ENCODE measurements around the gene ASIC2.
"Not testable (repeated sequence)": the region's sequence is repeated elsewhere in the genome, so short reads cannot be mapped to it uniquely, and the experiment has no call there.

ASIC2 gene

DNA sequence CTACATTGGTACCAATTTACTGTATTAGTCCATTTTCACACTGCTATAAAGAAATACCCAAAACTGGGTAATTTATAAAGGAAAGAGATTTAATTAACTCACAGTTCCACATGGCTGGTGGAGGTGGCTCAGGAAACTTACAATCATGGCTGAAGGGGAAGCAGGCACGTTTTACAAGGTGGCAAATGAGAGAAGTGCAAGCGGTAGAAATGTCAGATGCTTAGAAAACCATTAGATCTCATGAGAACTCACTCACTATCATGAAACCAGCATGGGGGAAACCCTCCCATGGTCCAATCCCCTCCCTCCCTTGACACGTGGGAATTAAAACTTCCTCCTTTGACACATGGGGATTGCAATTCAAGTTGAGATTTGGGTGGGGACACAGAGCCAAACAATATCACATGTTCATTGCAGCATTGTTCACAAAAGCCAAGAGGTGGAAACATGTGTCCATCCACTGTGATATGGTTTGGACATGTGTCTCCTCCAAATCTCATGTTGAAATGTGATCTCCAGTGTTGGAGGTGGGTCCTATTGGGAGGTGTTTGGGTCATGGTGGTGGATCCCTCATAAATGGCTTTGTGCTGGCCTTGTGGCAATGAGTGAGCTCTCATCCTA, 304.5 kb downstream of the ASIC2 start:
- H3K27me3 ChIP-seq (replicated peaks; ENCODE audit: control insufficient read depth, insufficient read depth, low read length): peaks cover 56% of the 10 kb centered on the region

DNA sequence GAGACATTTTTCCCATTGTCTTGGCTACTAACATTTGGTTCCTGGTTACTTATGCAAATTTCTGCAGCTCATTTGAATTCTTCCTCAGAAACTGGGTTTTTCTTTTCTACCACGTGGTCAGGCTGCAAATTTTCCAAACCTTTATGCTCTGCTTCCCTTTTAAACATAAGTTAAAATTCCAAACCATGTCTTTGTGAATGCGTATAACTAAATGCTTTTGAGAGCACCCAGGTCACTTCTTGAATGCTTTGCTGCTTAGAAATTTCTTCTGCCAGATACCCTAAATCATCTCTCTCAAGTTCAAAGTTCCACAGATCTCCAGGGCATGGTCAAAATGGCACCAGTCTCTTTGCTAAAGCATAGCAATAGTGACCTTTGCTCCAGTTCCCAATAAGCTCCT, 305.2 kb downstream of the ASIC2 start:
- Histone ChIP-seq H3K9me3 (ENCODE audit: control insufficient read depth, low read length) (peaks cover 23% of the 10 kb centered on the region), H3K27me3 (replicated peaks; ENCODE audit: control insufficient read depth, insufficient read depth, low read length) (peaks cover 49% of the 10 kb centered on the region)
- not testable (repeated sequence) for H3K36me3 ChIP-seq (ENCODE audit: control insufficient read depth, insufficient read depth, low read length, severe bottlenecking); DNase-seq (ENCODE audit: low read depth); H3K4me1 ChIP-seq (ENCODE audit: control insufficient read depth, insufficient read depth, low read length); H3K4me3 ChIP-seq (ENCODE audit: low read length); H3K9ac ChIP-seq (ENCODE audit: low read length)

More for the DNA sequence above, 304.5 kb downstream of the ASIC2 start:
- no peak for DNase-seq (ENCODE audit: low read depth)
- Histone ChIP-seq H3K36me3 (ENCODE audit: control insufficient read depth, insufficient read depth, low read length, severe bottlenecking) (no peaks in the 10 kb centered on the region), H3K4me1 (ENCODE audit: control insufficient read depth, insufficient read depth, low read length) (no peaks in the 10 kb centered on the region), H3K4me3 (ENCODE audit: low read length) (no peak overlapping the region), H3K9me3 (ENCODE audit: control insufficient read depth, low read length) (peaks cover 23% of the 10 kb centered on the region), H3K9ac (ENCODE audit: low read length) (no peak overlapping the region)

DNA sequence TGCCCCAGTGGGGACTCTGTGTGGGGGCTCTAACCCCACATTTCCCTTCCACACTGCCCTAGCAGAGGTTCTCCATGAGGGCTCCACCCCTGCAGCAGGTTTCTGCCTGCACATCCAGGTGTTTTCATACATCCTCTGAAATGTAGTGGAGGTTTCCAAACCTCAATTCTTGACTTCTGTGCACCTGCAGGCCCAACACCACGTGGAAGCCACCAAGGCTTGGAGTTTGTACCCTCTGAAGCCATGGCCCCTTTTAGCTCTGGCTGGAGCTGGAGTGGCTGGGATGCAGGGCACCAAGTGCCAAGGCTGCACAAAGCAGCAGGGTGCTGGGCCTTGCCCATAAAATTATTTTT, 305.7 kb downstream of the ASIC2 start:
- DNase-seq (ENCODE audit: low read depth): not testable (repeated sequence)

DNA sequence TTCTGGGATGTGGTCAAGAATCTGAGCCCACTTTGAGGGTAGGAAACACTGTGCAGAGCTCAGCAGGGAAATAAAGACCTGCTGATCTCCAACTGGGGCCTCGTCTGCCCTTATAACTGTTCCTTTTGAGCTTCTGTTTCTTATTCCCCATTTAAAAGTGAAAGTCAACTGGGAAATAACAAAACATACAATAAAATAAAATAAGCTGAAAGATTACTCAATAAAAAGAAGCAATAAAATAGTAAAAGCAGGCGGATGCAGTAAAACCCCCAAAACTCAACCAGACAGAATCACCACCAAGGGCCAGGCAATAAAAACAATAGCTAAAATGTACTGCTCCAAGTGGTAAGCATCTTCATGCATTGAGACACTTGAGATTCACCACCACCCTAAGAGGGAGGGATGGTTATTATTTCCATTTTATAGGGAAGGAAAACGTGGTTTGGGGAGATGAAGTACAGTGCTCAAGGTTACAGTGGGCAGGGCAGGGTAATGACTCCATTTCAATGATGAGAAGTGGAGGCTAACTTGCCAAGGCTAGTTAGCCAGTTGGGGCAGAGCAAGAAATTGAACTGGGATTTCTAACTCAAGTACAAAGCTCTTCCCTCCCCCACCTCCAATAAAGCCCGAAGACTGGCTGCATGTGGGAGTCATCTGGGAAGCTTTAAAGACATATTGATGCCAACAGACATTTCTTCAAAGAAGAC, 307.9 kb downstream of the ASIC2 start:
- H3K4me3 ChIP-seq (ENCODE audit: low read length): no peak overlapping the region
- H3K9me3 ChIP-seq (ENCODE audit: control insufficient read depth, low read length): peaks cover 34% of the 10 kb centered on the region
- DNase-seq (ENCODE audit: low read depth): no peak
- no peaks in the 10 kb centered on the region for H3K4me1 ChIP-seq (ENCODE audit: control insufficient read depth, insufficient read depth, low read length)
- H3K27me3 ChIP-seq (replicated peaks; ENCODE audit: control insufficient read depth, insufficient read depth, low read length): peaks cover 43% of the 10 kb centered on the region
- H3K36me3 ChIP-seq (ENCODE audit: control insufficient read depth, insufficient read depth, low read length, severe bottlenecking): no peaks in the 10 kb centered on the region
- no peak overlapping the region for H3K9ac ChIP-seq (ENCODE audit: low read length)

More for the DNA sequence above, 305.7 kb downstream of the ASIC2 start:
- Histone ChIP-seq H3K9me3 (ENCODE audit: control insufficient read depth, low read length) (peaks cover 19% of the 10 kb centered on the region), H3K27me3 (replicated peaks; ENCODE audit: control insufficient read depth, insufficient read depth, low read length) (peaks cover 44% of the 10 kb centered on the region)
- H3K4me1 ChIP-seq (ENCODE audit: control insufficient read depth, insufficient read depth, low read length); H3K36me3 ChIP-seq (ENCODE audit: control insufficient read depth, insufficient read depth, low read length, severe bottlenecking); H3K9ac ChIP-seq (ENCODE audit: low read length); H3K4me3 ChIP-seq (ENCODE audit: low read length): not testable (repeated sequence)

DNA sequence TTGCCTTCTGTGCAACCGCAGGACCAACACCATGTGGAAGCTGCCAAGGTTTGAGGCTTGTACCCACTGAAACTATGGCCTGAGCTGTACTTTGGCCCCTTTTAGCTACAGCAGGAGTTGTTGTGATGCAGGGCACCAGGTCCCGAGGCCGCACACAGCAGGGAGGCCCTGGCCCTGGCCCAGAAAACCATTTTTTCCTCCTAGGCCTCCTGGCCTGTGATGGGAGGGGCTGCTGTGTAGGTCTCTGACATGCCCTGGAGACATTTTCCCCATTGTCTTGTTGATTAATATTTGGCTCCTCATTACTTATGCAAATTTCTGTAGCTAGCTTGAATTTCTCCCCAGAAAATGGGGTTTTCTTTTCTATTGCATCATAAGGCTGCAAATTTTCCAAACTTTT, 311.5 kb downstream of the ASIC2 start:
- DNase-seq (ENCODE audit: low read depth); H3K36me3 ChIP-seq (ENCODE audit: control insufficient read depth, insufficient read depth, low read length, severe bottlenecking); H3K4me1 ChIP-seq (ENCODE audit: control insufficient read depth, insufficient read depth, low read length); H3K4me3 ChIP-seq (ENCODE audit: low read length); H3K9ac ChIP-seq (ENCODE audit: low read length): not testable (repeated sequence)
- peaks cover 15% of the 10 kb centered on the region for H3K9me3 ChIP-seq (ENCODE audit: control insufficient read depth, low read length)
- peaks cover 45% of the 10 kb centered on the region for H3K27me3 ChIP-seq (replicated peaks; ENCODE audit: control insufficient read depth, insufficient read depth, low read length)

DNA sequence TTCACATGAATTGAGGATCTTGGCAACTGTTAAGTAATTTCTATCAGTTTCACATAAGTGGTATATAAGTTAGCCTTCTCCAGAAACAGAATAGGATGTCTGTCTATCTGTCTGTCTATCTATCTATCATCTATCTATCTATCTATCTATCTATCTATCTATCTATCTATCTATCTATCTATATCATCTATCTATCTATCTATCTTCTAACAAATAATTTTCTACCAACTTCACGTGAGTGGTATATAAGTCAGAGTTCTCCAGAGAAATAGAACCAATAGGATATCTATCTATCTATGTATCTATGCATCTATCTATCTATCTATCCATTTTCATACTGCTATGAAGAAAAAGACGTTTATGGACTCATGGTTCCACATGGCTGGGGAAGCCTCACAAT, 312.9 kb downstream of the ASIC2 start:
- no peak overlapping the region for H3K9ac ChIP-seq (ENCODE audit: low read length)
- H3K4me1 ChIP-seq (ENCODE audit: control insufficient read depth, insufficient read depth, low read length): no peaks in the 10 kb centered on the region
- H3K9me3 ChIP-seq (ENCODE audit: control insufficient read depth, low read length): peaks cover 15% of the 10 kb centered on the region
- H3K27me3 ChIP-seq (replicated peaks; ENCODE audit: control insufficient read depth, insufficient read depth, low read length): peaks cover 47% of the 10 kb centered on the region
- no peak overlapping the region for H3K4me3 ChIP-seq (ENCODE audit: low read length)
- DNase-seq (ENCODE audit: low read depth): no peak
- H3K36me3 ChIP-seq (ENCODE audit: control insufficient read depth, insufficient read depth, low read length, severe bottlenecking): no peaks in the 10 kb centered on the region

DNA sequence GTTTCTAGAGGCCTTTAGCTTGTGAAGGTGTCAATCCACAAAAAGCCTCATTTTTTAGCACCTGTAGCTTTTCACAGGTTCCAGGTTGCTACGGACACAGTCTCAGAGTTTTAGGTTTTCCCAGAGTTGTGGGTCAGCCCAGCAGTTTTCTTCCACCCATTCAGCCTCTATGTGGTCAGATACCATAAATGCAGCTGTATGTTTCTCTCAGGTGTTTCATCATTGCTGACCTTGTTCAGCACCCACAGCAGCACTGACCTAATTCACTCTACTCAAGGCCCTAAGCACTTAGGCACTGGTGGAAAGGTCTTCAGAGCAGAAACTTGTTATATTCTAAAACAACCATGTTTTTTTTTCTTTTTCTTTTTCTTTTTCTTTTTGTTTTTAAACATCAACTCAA, 316.5 kb downstream of the ASIC2 start:
- Histone ChIP-seq H3K27me3 (replicated peaks; ENCODE audit: control insufficient read depth, insufficient read depth, low read length) (peaks cover 55% of the 10 kb centered on the region), H3K4me3 (ENCODE audit: low read length) (no peak overlapping the region), H3K36me3 (ENCODE audit: control insufficient read depth, insufficient read depth, low read length, severe bottlenecking) (no peaks in the 10 kb centered on the region), H3K4me1 (ENCODE audit: control insufficient read depth, insufficient read depth, low read length) (no peaks in the 10 kb centered on the region), H3K9ac (ENCODE audit: low read length) (no peak overlapping the region), H3K9me3 (ENCODE audit: control insufficient read depth, low read length) (peaks cover 19% of the 10 kb centered on the region)
- no peak for DNase-seq (ENCODE audit: low read depth)

DNA sequence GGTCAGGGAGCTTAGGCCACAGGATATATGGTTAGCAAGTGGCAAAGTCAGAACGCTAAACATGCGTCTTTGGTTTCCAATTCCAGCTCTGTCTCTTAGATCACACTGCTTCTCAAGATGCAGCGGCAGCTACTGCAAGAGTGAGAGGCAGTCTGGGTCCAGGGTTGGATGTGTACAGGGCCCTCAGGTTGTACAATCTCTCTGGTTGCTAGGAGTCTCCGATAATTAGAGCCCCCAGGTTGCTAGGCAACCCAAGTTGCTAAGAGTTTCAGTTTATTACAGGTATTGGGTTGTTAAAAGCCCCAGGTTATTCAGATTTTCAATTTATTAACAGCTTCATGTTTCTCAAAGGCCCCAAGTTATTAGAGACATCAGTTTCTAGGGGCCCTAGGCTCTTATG, 317.0 kb downstream of the ASIC2 start:
- Histone ChIP-seq H3K9me3 (ENCODE audit: control insufficient read depth, low read length) (peaks cover 18% of the 10 kb centered on the region), H3K27me3 (replicated peaks; ENCODE audit: control insufficient read depth, insufficient read depth, low read length) (peaks cover 52% of the 10 kb centered on the region), H3K4me1 (ENCODE audit: control insufficient read depth, insufficient read depth, low read length) (no peaks in the 10 kb centered on the region), H3K36me3 (ENCODE audit: control insufficient read depth, insufficient read depth, low read length, severe bottlenecking) (no peaks in the 10 kb centered on the region), H3K9ac (ENCODE audit: low read length) (no peak overlapping the region), H3K4me3 (ENCODE audit: low read length) (no peak overlapping the region)
- no peak for DNase-seq (ENCODE audit: low read depth)

DNA sequence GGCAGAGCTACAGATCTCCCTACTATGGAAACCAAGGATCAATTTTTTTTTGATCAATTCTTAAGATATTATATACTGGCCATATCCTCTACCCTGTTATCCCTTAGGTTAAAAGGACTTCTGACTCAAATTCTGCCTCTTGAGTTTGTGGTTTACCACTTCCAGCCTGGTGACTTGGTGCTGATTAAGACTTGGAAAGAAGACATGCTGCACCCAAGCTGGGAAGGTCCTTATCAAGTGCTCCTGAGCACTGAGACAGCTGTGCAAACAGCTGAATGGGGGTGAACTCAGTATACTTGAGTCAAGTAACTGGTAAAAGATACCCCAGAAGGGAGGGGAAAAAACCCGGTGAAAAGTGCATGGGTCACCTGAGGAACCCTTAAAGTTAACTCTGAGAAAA, 321.9 kb downstream of the ASIC2 start:
- H3K36me3 ChIP-seq (ENCODE audit: control insufficient read depth, insufficient read depth, low read length, severe bottlenecking): no peaks in the 10 kb centered on the region
- H3K4me3 ChIP-seq (ENCODE audit: low read length): no peak overlapping the region
- DNase-seq (ENCODE audit: low read depth): no peak
- H3K9me3 ChIP-seq (ENCODE audit: control insufficient read depth, low read length): peaks cover 15% of the 10 kb centered on the region
- no peak overlapping the region for H3K9ac ChIP-seq (ENCODE audit: low read length)
- H3K27me3 ChIP-seq (replicated peaks; ENCODE audit: control insufficient read depth, insufficient read depth, low read length): peaks cover 30% of the 10 kb centered on the region
- H3K4me1 ChIP-seq (ENCODE audit: control insufficient read depth, insufficient read depth, low read length): peaks cover 9% of the 10 kb centered on the region

DNA sequence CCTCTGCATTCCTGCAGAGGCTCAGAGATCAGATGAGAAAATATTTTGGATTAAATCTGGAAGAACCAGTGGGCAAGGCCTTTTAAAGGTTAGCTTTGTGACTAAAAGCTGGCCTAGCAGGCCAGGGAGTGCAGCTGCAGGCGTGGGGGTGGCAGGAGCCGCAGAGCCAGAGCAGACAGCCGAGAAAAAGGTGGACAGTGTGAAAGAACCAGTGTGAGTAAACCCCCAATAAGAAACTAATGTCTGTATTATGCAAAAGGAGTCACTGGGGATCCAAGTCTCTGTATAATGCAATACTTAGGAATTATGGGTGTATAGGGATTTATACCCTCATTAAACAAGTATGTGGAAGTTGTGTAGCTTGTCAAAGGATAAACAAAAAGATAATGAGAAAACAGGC, 322.8 kb downstream of the ASIC2 start:
- H3K4me1 ChIP-seq (ENCODE audit: control insufficient read depth, insufficient read depth, low read length): peaks cover 9% of the 10 kb centered on the region
- peaks cover 23% of the 10 kb centered on the region for H3K27me3 ChIP-seq (replicated peaks; ENCODE audit: control insufficient read depth, insufficient read depth, low read length)
- no peak overlapping the region for H3K4me3 ChIP-seq (ENCODE audit: low read length)
- H3K9me3 ChIP-seq (ENCODE audit: control insufficient read depth, low read length): peaks cover 15% of the 10 kb centered on the region
- H3K36me3 ChIP-seq (ENCODE audit: control insufficient read depth, insufficient read depth, low read length, severe bottlenecking): no peaks in the 10 kb centered on the region
- no peak for DNase-seq (ENCODE audit: low read depth)
- H3K9ac ChIP-seq (ENCODE audit: low read length): no peak overlapping the region

DNA sequence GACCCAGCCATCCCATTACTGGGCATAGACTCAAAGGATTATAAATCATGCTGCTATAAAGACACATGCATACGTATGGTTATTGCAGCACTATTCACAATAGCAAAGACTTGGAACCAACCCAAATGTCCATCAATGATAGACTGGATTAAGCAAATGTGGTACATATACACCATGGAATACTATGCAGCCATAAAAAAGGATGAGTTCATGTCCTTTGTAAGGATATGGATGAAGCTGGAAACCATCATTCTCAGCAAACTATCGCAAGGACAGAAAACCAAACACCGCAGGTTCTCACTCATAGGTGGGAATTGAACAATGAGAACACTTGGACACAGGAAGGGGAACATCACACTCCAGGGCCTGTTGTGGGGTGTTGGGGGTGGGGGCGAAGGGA, 323.9 kb downstream of the ASIC2 start:
- H3K27me3 ChIP-seq (replicated peaks; ENCODE audit: control insufficient read depth, insufficient read depth, low read length): peaks cover 31% of the 10 kb centered on the region
- not testable (repeated sequence) for H3K4me1 ChIP-seq (ENCODE audit: control insufficient read depth, insufficient read depth, low read length); H3K36me3 ChIP-seq (ENCODE audit: control insufficient read depth, insufficient read depth, low read length, severe bottlenecking); H3K9ac ChIP-seq (ENCODE audit: low read length); DNase-seq (ENCODE audit: low read depth); H3K4me3 ChIP-seq (ENCODE audit: low read length)
- H3K9me3 ChIP-seq (ENCODE audit: control insufficient read depth, low read length): peaks cover 15% of the 10 kb centered on the region

DNA sequence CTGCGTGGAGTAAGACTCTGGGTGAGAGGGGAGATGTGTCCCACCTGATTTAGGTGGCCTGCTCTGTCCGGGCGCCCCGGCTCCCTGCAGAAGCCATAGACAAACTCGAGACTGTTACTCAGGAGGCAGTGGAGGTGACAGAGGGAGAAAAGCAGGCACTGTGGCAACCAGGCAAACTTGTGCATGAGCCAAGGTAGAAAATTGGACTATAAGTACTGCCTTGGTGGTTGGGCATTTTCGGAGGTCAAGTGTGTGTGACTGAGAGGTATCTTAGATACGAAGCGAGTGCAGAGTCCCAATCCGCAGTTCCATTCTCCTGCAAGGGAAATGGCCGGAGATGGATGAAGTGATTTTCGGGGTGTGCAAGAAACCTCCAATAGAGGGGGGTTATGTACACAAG, 328.6 kb downstream of the ASIC2 start:
- DNase-seq (ENCODE audit: low read depth): no peak
- no peak overlapping the region for H3K9ac ChIP-seq (ENCODE audit: low read length)
- H3K27me3 ChIP-seq (replicated peaks; ENCODE audit: control insufficient read depth, insufficient read depth, low read length): peaks cover 44% of the 10 kb centered on the region
- no peaks in the 10 kb centered on the region for H3K36me3 ChIP-seq (ENCODE audit: control insufficient read depth, insufficient read depth, low read length, severe bottlenecking)
- peaks cover under 1% of the 10 kb centered on the region for H3K4me1 ChIP-seq (ENCODE audit: control insufficient read depth, insufficient read depth, low read length)
- no peak overlapping the region for H3K4me3 ChIP-seq (ENCODE audit: low read length)
- H3K9me3 ChIP-seq (ENCODE audit: control insufficient read depth, low read length): no peaks in the 10 kb centered on the region

All from adipocyte (in vitro differentiated cells).